GM12801 (cell line): ENCODE measurements around the gene SERTAD2.

ENCODE experiments used
- CTCF ChIP-seq: IDR thresholded peaks from one replicate; pipeline ENCODE4 v1.5.1; 2011; ENCODE audit warnings: control low read depth; ENCODE audit not compliant: insufficient read length; ENCODE audit errors: extremely low read depth

SERTAD2 gene

GRCh38 chr2:64630752-64631151 lies 23.0 kb downstream of the SERTAD2 start:
- no peak for TF ChIP-seq CTCF

- no peak for TF ChIP-seq CTCF
These were observed 23.8 kb downstream of the SERTAD2 start for GRCh38 chr2:64629875-64630274.

DNA sequence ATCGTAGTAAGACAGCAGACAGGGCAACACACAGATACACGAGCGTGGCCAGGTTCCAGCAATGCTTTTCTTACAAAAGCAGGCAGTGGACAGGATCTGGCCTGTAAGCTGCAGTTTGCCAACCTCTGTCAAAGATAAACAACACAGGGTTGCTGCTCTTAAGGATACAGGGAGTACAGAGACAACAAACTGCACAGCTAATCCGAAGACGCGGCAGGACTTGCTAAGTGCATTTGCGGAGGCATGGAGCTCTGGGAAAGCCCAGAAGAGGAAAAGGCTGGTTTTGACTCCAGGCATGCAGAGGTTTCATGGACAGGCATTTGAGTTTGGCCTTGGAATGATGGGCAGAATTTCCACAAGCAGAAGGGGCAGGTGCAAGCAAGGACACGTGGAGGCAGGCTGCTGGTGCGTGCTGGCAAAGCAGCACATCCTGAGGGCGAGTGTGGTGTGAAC lies 24.4 kb downstream of the SERTAD2 start:
- TF ChIP-seq CTCF: no peak

GRCh38 chr2:64627860-64628841 lies 25.6 kb downstream of the SERTAD2 start:
- no peak for TF ChIP-seq CTCF

GRCh38 chr2:64626963-64627760 lies 26.6 kb downstream of the SERTAD2 start:
- no peak for TF ChIP-seq CTCF

GRCh38 chr2:64626146-64626809 lies 27.4 kb downstream of the SERTAD2 start:
- TF ChIP-seq CTCF: no peak
